GM23248 (cell line): ENCODE data around the gene KMT2A.

Experiments used
- EZH2 ChIP-seq: fragments of 200-600 bp; sonication (generic); IDR thresholded peaks from 2 replicates; pipeline ENCODE4 v1.6.1; 2018; ENCODE audit warnings: antibody characterized with exemption, mild to moderate bottlenecking; ENCODE audit not compliant: insufficient read depth, poor library complexity, severe bottlenecking
- EZH2phosphoT487 ChIP-seq: fragments of 200-600 bp; sonication (generic); IDR thresholded peaks from 2 replicates; pipeline ENCODE4 v1.6.1; 2018; ENCODE audit warnings: antibody characterized with exemption, moderate library complexity, mild to moderate bottlenecking, low read depth; ENCODE audit not compliant: insufficient read depth

GRCh38 chr11:118537409-118537980 lies 101.2 kb downstream of the KMT2A start:
- no peak for TF ChIP-seq EZH2
- no peak for TF ChIP-seq EZH2phosphoT487
